Measurements from ENCODE around the gene AHCTF1.

Gene AHCTF1

GRCh38 chr1:246792603-246793002 lies 139.1 kb downstream of the AHCTF1 start:
- H3K36me3 Mint-ChIP-seq (ENCODE audit: low read depth) = no peaks in the 10 kb centered on the region
- no peaks in the 10 kb centered on the region for H3K27me3 Mint-ChIP-seq (ENCODE audit: low read depth)
- H3K27ac Mint-ChIP-seq = no peak overlapping the region
- H3K4me1 Mint-ChIP-seq (ENCODE audit: low read depth) = no peaks in the 10 kb centered on the region
- no peaks in the 10 kb centered on the region for H3K9me3 Mint-ChIP-seq
- no peak overlapping the region for H3K4me3 Mint-ChIP-seq

GRCh38 chr1:246791303-246791918 lies 140.3 kb downstream of the AHCTF1 start:
- H3K9me3 Mint-ChIP-seq = no peaks in the 10 kb centered on the region
- H3K27ac Mint-ChIP-seq = no peak overlapping the region
- H3K36me3 Mint-ChIP-seq (ENCODE audit: low read depth) = no peaks in the 10 kb centered on the region
- H3K4me1 Mint-ChIP-seq (ENCODE audit: low read depth) = no peaks in the 10 kb centered on the region
- no peak overlapping the region for H3K4me3 Mint-ChIP-seq
- no peaks in the 10 kb centered on the region for H3K27me3 Mint-ChIP-seq (ENCODE audit: low read depth)

DNA sequence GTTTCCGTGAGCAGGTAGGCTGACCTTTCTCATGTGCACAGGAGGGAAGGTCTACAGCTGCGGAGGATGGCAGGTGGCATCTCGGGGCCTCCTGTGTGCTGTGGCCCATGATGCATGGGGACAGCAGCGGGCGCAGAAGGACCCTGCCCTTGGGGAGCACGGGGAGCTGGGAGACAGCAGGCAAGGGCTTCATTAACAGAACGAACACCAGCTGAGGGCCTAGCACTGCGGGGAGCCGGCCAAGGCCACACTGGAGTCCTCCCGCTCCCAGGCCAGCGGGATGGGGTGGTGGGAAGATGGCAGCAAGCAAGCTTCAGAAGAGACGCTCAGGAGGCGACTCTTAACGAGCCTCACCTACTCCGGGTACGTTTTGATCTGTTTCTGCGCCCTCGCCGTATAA lies 140.9 kb downstream of the AHCTF1 start:
- no peaks in the 10 kb centered on the region for H3K9me3 Mint-ChIP-seq
- H3K27ac Mint-ChIP-seq = no peak overlapping the region
- H3K4me3 Mint-ChIP-seq = no peak overlapping the region
- H3K27me3 Mint-ChIP-seq (ENCODE audit: low read depth) = no peaks in the 10 kb centered on the region
- no peaks in the 10 kb centered on the region for H3K4me1 Mint-ChIP-seq (ENCODE audit: low read depth)
- H3K36me3 Mint-ChIP-seq (ENCODE audit: low read depth) = no peaks in the 10 kb centered on the region

DNA sequence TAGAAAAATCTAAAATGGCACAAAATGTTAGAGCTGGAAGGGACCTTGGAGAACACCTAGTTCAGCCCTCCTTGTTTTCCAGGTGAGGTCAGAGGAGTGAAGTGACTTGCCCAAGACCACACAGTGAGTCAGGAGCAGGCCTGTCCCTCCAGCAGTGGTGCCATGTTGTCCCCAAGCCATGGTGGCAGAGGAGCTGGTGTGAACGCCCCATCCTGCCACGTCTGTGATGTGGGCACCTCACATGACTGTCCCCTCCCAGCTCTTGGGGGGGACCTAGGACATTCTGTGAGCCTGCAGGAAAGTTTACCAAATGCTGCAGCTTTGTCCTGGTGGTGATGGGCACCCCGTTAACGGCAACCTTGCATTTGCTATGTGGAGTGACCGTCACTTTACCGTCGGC lies 141.4 kb downstream of the AHCTF1 start:
- Mint-ChIP-seq H3K4me1 (ENCODE audit: low read depth) (no peaks in the 10 kb centered on the region), H3K4me3 (no peak overlapping the region), H3K27me3 (ENCODE audit: low read depth) (no peaks in the 10 kb centered on the region), H3K9me3 (no peaks in the 10 kb centered on the region), H3K27ac (no peak overlapping the region), H3K36me3 (ENCODE audit: low read depth) (no peaks in the 10 kb centered on the region)

DNA sequence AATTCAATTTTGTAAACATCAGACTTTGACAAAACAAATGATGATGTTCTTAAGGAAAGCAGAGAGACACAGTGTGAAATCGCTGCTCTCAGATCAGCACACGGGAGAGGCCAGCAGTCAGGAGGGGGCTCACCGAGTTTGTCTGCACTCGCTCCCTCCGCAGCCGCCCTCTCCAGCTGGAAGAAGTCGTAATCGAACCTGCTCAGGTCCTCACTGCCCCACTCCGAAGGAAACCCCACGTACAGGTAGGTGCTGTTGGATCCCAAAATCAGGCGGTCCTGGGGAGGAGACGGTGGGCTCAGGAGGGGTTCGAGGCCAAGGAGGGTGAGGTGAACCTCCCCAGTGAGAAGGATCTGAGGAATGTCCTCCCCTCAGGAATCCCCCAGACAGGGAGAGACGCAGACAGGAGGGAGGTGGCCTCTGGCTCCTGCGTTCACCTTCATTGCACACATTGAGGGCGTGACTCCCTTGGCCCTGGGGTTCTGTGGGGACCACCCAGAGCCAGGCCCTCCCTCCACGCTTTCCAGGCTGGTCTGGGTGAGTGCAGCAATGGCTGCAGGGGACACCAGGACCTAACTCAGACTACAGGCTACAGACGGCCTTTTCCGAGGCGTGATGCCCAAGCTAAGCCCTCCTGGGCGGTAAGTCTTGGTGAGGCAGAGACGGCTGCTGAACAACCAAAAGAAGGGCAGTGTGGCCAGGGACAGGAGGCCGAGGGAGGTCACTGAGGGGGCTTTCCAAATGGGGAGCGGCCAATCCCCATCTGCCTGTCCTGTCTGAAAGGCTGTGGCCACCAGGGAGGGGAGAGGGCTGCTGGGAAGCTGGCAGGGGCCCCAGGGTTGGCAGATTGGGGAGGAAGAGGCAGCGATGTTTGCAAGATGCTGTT lies 142.1 kb downstream of the AHCTF1 start:
- Mint-ChIP-seq H3K36me3 (ENCODE audit: low read depth) (no peaks in the 10 kb centered on the region), H3K4me1 (ENCODE audit: low read depth) (peaks cover 2% of the 10 kb centered on the region), H3K9me3 (no peaks in the 10 kb centered on the region), H3K4me3 (no peak overlapping the region), H3K27me3 (ENCODE audit: low read depth) (no peaks in the 10 kb centered on the region), H3K27ac (no peak overlapping the region)
